Measurements from ENCODE around the gene S100A14. TPM values are rescaled to one million over a fixed set of nuclear protein-coding genes. Genes with fewer than 3 reads are reported as not detected.
"Not testable (repeated sequence)": the region's sequence is repeated elsewhere in the genome, so short reads cannot be mapped to it uniquely, and the experiment has no call there.

The S100A14 gene
- total and polyA plus RNA-seq, 2 of the 13 experiments (the other 11 are each of a cell fraction or from before 2014, with no cell fraction given) = 1.4 to 7.7 TPM

GRCh38 chr1:153583976-153584375, 32.1 kb downstream of the S100A14 start:
- Histone ChIP-seq H3K36me3 (replicated peaks in 1 of 2; ENCODE audit: control insufficient read depth in 1 of 2, insufficient read depth in 2 of 2, low read length in 2 of 2) (no peaks in the 10 kb centered on the region), H3K27me3 (ENCODE audit: control insufficient read depth in 1 of 2, insufficient read depth in 2 of 2, low read length in 2 of 2) (0 out of 5 replicates have a peak, but pooled peaks cover 1 to 3% of the 10 kb centered on the region in 2 experiments), H3K27ac (ENCODE audit: extremely low read length, insufficient read depth, low read length) (no peak overlapping the region), H3K4me2 (ENCODE audit: low read depth, low read length) (no peak overlapping the region), H3K9me3 (ENCODE audit: low read length) (no peaks in the 10 kb centered on the region), H3K4me1 (ENCODE audit: insufficient read depth, low read length) (no peaks in the 10 kb centered on the region), H3K79me2 (ENCODE audit: insufficient read depth, low read length) (no peaks in the 10 kb centered on the region), H4K20me1 (ENCODE audit: insufficient read depth, low read length) (no peaks in the 10 kb centered on the region), H3K9ac (ENCODE audit: insufficient read depth, low read depth, low read length) (no peak overlapping the region), H3K4me3 (replicated peaks in 1 of 3; ENCODE audit: insufficient read depth in 1 of 3, low read depth in 2 of 3, low read length in 3 of 3) (no peak overlapping the region), H2AFZ (ENCODE audit: low read length) (no peak overlapping the region)
- BruUV-seq (replicated peaks) = no TSS peak
- intact Hi-C loops (cut with micrococcal nuclease; ENCODE audit: unreplicated experiment) (no loop called here), in situ Hi-C loops (cut with HindIII; ENCODE audit: extremely low pct_ligation_motif_present, low pct_unique_long_range_greater_than_20kb) (no loop called here)
- ChIA-PET POLR2A (no interaction called here), CTCF (ENCODE audit: low intra/inter-chr PET ratio, low total read pairs) (no interaction called here)
- WGBS (ENCODE audit: low lambda C conversion rate) = 36% methylated on average over 2 of the region's 2 CpGs
- FAIRE-seq (no peak), DNase-seq (ENCODE audit: low spot score) (no peak), ATAC-seq (no peak)
- no peak for TF ChIP-seq ZNF292 (CRISPR knock-in tag; IDR thresholded peaks at IDR 0.05; ENCODE audit: borderline replicate concordance, low read depth)
- TF ChIP-seq LRRFIP1 (CRISPR knock-in tag; conservative IDR thresholded peaks at IDR 0.05) = no peak
- no peak for TF ChIP-seq ZNF563 (CRISPR knock-in tag; IDR thresholded peaks at IDR 0.05)
- TF ChIP-seq NFE2L2 (IDR thresholded peaks at IDR 0.05; ENCODE audit: low read length) = no peak
- no peak for TF ChIP-seq TP53 (CRISPR knock-in tag; conservative IDR thresholded peaks at IDR 0.05)
- no peak for TF ChIP-seq SNAI1 (CRISPR knock-in tag; IDR thresholded peaks at IDR 0.05; ENCODE audit: borderline replicate concordance)
- TF ChIP-seq GPBP1L1 (CRISPR knock-in tag; IDR thresholded peaks at IDR 0.05) = no peak
- TF ChIP-seq ZNF703 (CRISPR knock-in tag; IDR thresholded peaks at IDR 0.05; ENCODE audit: borderline replicate concordance) = no peak
- no peak for TF ChIP-seq ZNF121 (CRISPR knock-in tag; IDR thresholded peaks at IDR 0.05)
- no peak for TF ChIP-seq DDIT3 (CRISPR knock-in tag; IDR thresholded peaks at IDR 0.05)
- no peak for TF ChIP-seq ZSCAN22 (CRISPR knock-in tag; IDR thresholded peaks at IDR 0.05)
- no peak for TF ChIP-seq TCF12 (IDR thresholded peaks at IDR 0.05)
- TF ChIP-seq TCF12 (CRISPR knock-in tag; IDR thresholded peaks at IDR 0.05) = no peak
- no peak for TF ChIP-seq ZNF180 (CRISPR knock-in tag; IDR thresholded peaks at IDR 0.05; ENCODE audit: borderline replicate concordance, low read depth)
- no peak for TF ChIP-seq ZMYM4 (CRISPR knock-in tag; IDR thresholded peaks at IDR 0.05)

GRCh38 chr1:153583514-153583913, 32.6 kb downstream of the S100A14 start:
- H3K9me3 ChIP-seq (ENCODE audit: low read length); H3K4me2 ChIP-seq (ENCODE audit: low read depth, low read length); H3K27ac ChIP-seq (ENCODE audit: extremely low read length, insufficient read depth, low read length); BruUV-seq (replicated peaks); DNase-seq (ENCODE audit: low spot score); H4K20me1 ChIP-seq (ENCODE audit: insufficient read depth, low read length); ATAC-seq; CTCF ChIA-PET (ENCODE audit: low intra/inter-chr PET ratio, low total read pairs); H3K4me1 ChIP-seq (ENCODE audit: insufficient read depth, low read length); in situ Hi-C loops (cut with HindIII; ENCODE audit: extremely low pct_ligation_motif_present, low pct_unique_long_range_greater_than_20kb); H3K36me3 ChIP-seq (replicated peaks in 1 of 2; ENCODE audit: control insufficient read depth in 1 of 2, insufficient read depth in 2 of 2, low read length in 2 of 2); H3K9ac ChIP-seq (ENCODE audit: insufficient read depth, low read depth, low read length); intact Hi-C loops (cut with micrococcal nuclease; ENCODE audit: unreplicated experiment); H3K27me3 ChIP-seq (ENCODE audit: control insufficient read depth in 1 of 2, insufficient read depth in 2 of 2, low read length in 2 of 2); POLR2A ChIA-PET; H3K4me3 ChIP-seq (replicated peaks in 1 of 3; ENCODE audit: insufficient read depth in 1 of 3, low read depth in 2 of 3, low read length in 3 of 3); H2AFZ ChIP-seq (ENCODE audit: low read length); FAIRE-seq; H3K79me2 ChIP-seq (ENCODE audit: insufficient read depth, low read length): not testable (repeated sequence)
- WGBS (ENCODE audit: low lambda C conversion rate) = 5% methylated on average over 2 of the region's 3 CpGs

Measured in HepG2 (cell line).